Caco-2 (cell line): ENCODE data around the gene KCNK7. TPM values are rescaled to one million over a fixed set of nuclear protein-coding genes. Genes with fewer than 3 reads are reported as not detected.

ENCODE experiments used
- BruUV-seq: library from RNA; stranded (reverse); fragments of 400-500 nt; replicated peaks from 2 replicates; lab custom pipeline; 2021; lab: Mats Ljungman, UMichigan
- CTCF ChIA-PET: fragments of 300-600 bp; sonication (Branson Sonifier 250); formaldehyde crosslinking; loops from one replicate; lab custom pipeline; 2022; ENCODE audit warnings: antibody characterized with exemption; lab: Charles Lee
- POLR2A ChIA-PET: fragments of 300-600 bp; sonication (Branson Sonifier 250); formaldehyde crosslinking; loops from one replicate; lab custom pipeline; 2022; ENCODE audit warnings: antibody characterized with exemption; lab: Charles Lee
- DNase-seq, 2 experiments: peaks; one replicate each; pipeline versions ENCODE4 v3.0.0 to v3.0.0-alpha.2; 2020 to 2022
- H3K27me3 ChIP-seq: replicated peaks from 2 replicates; pipeline ENCODE4 v1.6.0; 2011; ENCODE audit warnings: low read length; ENCODE audit not compliant: control insufficient read depth, insufficient read depth
- H3K36me3 ChIP-seq: 2 replicates; pipeline ENCODE4 v1.5.1; 2011; ENCODE audit warnings: low read length; ENCODE audit not compliant: control insufficient read depth, insufficient read depth
- H3K4me1 ChIP-seq: fragments of 250-450 bp; sonication (Bioruptor Pico); 2 replicates; pipeline ENCODE4 v1.5.1; 2020; ENCODE audit warnings: mild to moderate bottlenecking
- H3K4me3 ChIP-seq: 2 replicates; pipeline ENCODE4 v1.5.1; 2011; ENCODE audit warnings: low read depth, mild to moderate bottlenecking, control low read depth, low read length
- H3K9me3 ChIP-seq: fragments of 250-450 bp; sonication (Bioruptor Pico); 2 replicates; pipeline ENCODE4 v1.5.1; 2020; ENCODE audit warnings: mild to moderate bottlenecking, moderate library complexity
- H3K27ac Mint-ChIP-seq: one replicate; pipeline ENCODE4 v1.8.0; 2022; ENCODE audit warnings: mixed read lengths; ENCODE audit not compliant: unreplicated experiment
- H3K27me3 Mint-ChIP-seq: one replicate; pipeline ENCODE4 v1.8.0; 2022; ENCODE audit warnings: mixed read lengths; ENCODE audit not compliant: insufficient read depth, unreplicated experiment
- H3K36me3 Mint-ChIP-seq: one replicate; pipeline ENCODE4 v1.8.0; 2022; ENCODE audit warnings: mild to moderate bottlenecking, mixed read lengths; ENCODE audit not compliant: insufficient read depth, unreplicated experiment
- H3K4me1 Mint-ChIP-seq: one replicate; pipeline ENCODE4 v1.8.0; 2022; ENCODE audit warnings: low read depth, mixed read lengths; ENCODE audit not compliant: unreplicated experiment
- H3K4me3 Mint-ChIP-seq: one replicate; pipeline ENCODE4 v1.8.0; 2022; ENCODE audit warnings: mild to moderate bottlenecking, moderate library complexity, mixed read lengths; ENCODE audit not compliant: unreplicated experiment
- H3K9me3 Mint-ChIP-seq: one replicate; pipeline ENCODE4 v1.8.0; 2022; ENCODE audit warnings: mixed read lengths; ENCODE audit not compliant: unreplicated experiment
- CTCF ChIP-seq, 2 experiments: fragments of 200-600 bp in 1 of 2; IDR thresholded peaks; 1 replicate in 1 of 2; 2 replicates in 1 of 2; pipeline versions ENCODE4 v1.5.1 to v1.8.0; 2011 to 2022; ENCODE audit warnings: antibody characterized with exemption in 1 of 2, control low read depth in 1 of 2, inconsistent platforms in 1 of 2, low read depth in 1 of 2, low read length in 1 of 2, mild to moderate bottlenecking in 1 of 2, moderate library complexity in 1 of 2; ENCODE audit not compliant: insufficient read depth in 1 of 2, severe bottlenecking in 1 of 2, unreplicated experiment in 1 of 2
- intact Hi-C: fragments of 100-400 bp; cut with micrococcal nuclease; formaldehyde crosslinking; loops from one replicate; pipeline ENCODE4 v1.10.0; 2022; ENCODE audit not compliant: unreplicated experiment
- total RNA-seq: library from RNA; stranded (reverse); gene quantifications from 2 replicates; pipeline ENCODE4 v1.2.3, GENCODE V29; 2022

KCNK7 gene
- total RNA-seq, 1 experiment from 2014 or later: 0.39 TPM

GRCh38 chr11:65634440-65634839 is 38.8 kb upstream of the KCNK7 start:
- intact Hi-C loops: no loop called here
- Mint-ChIP-seq H3K27me3 (no peaks in the 10 kb centered on the region), H3K36me3 (peaks cover 41% of the 10 kb centered on the region), H3K9me3 (no peaks in the 10 kb centered on the region), H3K4me3 (no peak overlapping the region), H3K4me1 (no peaks in the 10 kb centered on the region), H3K27ac (no peak overlapping the region)
- Histone ChIP-seq H3K27me3 (no peaks in the 10 kb centered on the region), H3K4me1 (no peaks in the 10 kb centered on the region), H3K36me3 (peaks cover 6% of the 10 kb centered on the region), H3K9me3 (no peaks in the 10 kb centered on the region), H3K4me3 (no peak overlapping the region)
- BruUV-seq: no TSS peak
- POLR2A ChIA-PET: no interaction called here
- DNase-seq: no peak
- TF ChIP-seq CTCF (IDR thresholded peaks at IDR 0.05; ENCODE audit: insufficient read depth in 1 of 2, low read depth in 1 of 2, low read length in 1 of 2, severe bottlenecking in 1 of 2, unreplicated experiment in 1 of 2): no peak
- CTCF ChIA-PET: no interaction called here

DNA sequence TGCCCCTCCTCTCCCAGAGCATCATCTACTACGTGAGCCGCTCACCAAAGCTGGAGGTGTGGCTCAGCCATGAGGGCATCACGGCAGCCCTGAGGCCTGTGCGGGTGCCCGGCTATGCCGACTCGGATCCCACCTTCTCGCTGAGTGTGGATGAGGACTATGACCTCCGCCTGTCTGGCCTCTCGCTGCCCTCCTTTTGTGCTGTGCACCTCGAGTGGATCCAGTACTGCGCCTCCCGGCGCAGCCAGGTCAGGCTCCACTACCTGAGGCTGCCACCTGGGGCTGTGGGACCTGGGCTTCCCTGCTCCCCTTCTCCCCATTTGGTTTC is 38.5 kb upstream of the KCNK7 start:
- DNase-seq: no peak
- POLR2A ChIA-PET: no interaction called here
- H3K9me3 Mint-ChIP-seq: no peaks in the 10 kb centered on the region

DNA sequence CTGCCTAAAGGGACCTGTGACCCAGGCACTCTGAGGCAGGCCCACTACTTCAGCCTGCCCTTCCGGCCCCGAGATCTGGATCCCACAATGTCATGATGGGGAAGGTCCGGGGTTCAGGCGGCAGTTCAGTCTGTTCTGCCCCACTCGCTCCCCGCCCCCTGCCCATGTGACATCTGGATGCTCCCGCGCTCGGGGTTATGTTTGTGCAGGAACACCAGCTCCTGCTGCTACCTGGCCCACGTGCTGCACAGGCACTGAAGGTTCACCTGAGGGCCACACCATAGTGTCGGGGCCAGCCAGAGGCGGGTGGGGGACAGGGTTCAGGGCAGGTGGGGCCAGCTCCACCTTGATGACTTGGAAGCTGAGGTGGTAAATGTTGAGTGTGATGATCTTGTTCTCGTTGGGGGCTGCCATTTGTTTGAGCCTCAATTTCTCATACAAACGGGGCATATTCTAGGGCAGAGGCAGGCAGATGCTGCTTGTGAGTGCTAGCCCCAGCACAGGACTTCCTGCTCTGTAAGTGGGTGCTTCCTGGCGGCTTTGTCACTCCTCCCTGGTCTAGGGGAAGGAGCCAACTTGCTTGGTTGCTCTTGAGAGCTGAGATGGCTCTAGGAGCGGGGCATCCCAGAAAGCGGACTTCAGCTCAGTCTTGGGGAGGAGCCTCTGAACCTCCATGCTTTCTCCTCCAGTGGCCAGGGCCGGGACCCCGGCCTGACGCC is 37.9 kb upstream of the KCNK7 start:
- Mint-ChIP-seq H3K4me1 (no peaks in the 10 kb centered on the region), H3K4me3 (no peak overlapping the region), H3K36me3 (peaks cover 44% of the 10 kb centered on the region), H3K9me3 (no peaks in the 10 kb centered on the region), H3K27me3 (no peaks in the 10 kb centered on the region), H3K27ac (no peak overlapping the region)
- ChIA-PET CTCF (no interaction called here), POLR2A (no interaction called here)
- Histone ChIP-seq H3K36me3 (peaks cover 6% of the 10 kb centered on the region), H3K4me3 (no peak overlapping the region), H3K9me3 (no peaks in the 10 kb centered on the region), H3K4me1 (no peaks in the 10 kb centered on the region), H3K27me3 (no peaks in the 10 kb centered on the region)
- no peak for TF ChIP-seq CTCF (IDR thresholded peaks at IDR 0.05; ENCODE audit: insufficient read depth in 1 of 2, low read depth in 1 of 2, low read length in 1 of 2, severe bottlenecking in 1 of 2, unreplicated experiment in 1 of 2)
- DNase-seq: no peak
- intact Hi-C loops: no loop called here
- no TSS peak for BruUV-seq

More for the DNA sequence above, 38.5 kb upstream of the KCNK7 start:
- H3K27ac Mint-ChIP-seq: no peak overlapping the region
- no peak overlapping the region for H3K4me3 Mint-ChIP-seq
- Histone ChIP-seq H3K4me3 (no peak overlapping the region), H3K36me3 (peaks cover 6% of the 10 kb centered on the region), H3K4me1 (no peaks in the 10 kb centered on the region), H3K9me3 (no peaks in the 10 kb centered on the region), H3K27me3 (no peaks in the 10 kb centered on the region)
- intact Hi-C loops: no loop called here
- peaks cover 41% of the 10 kb centered on the region for H3K36me3 Mint-ChIP-seq
- no peaks in the 10 kb centered on the region for H3K27me3 Mint-ChIP-seq
- CTCF ChIA-PET: no interaction called here
- BruUV-seq: no TSS peak
- H3K4me1 Mint-ChIP-seq: no peaks in the 10 kb centered on the region
- no peak for TF ChIP-seq CTCF (IDR thresholded peaks at IDR 0.05; ENCODE audit: insufficient read depth in 1 of 2, low read depth in 1 of 2, low read length in 1 of 2, severe bottlenecking in 1 of 2, unreplicated experiment in 1 of 2)
